GM19351 (cell line): ENCODE data around the gene KCNAB3.
A peak's percentile ranks its signal among the peaks of the same experiment; 100 is the strongest.
"Not testable (repeated sequence)": the region's sequence is repeated elsewhere in the genome, so short reads cannot be mapped to it uniquely, and the experiment has no call there.

Source experiments
- ATAC-seq: cut with Tn5 transposase; IDR thresholded peaks from one replicate; pipeline ENCODE4 v1.9.1; 2021; ENCODE audit warnings: mild to moderate bottlenecking, moderate library complexity; ENCODE audit not compliant: unreplicated experiment

Gene KCNAB3

GRCh38 chr17:7929158-7930023 lies at the start of gene KCNAB3:
KCNAB3 (minus strand) TSS chr17:7929856; CDS start chr17:7929435, 421 bp downstream.
- ATAC-seq, result no peak

DNA sequence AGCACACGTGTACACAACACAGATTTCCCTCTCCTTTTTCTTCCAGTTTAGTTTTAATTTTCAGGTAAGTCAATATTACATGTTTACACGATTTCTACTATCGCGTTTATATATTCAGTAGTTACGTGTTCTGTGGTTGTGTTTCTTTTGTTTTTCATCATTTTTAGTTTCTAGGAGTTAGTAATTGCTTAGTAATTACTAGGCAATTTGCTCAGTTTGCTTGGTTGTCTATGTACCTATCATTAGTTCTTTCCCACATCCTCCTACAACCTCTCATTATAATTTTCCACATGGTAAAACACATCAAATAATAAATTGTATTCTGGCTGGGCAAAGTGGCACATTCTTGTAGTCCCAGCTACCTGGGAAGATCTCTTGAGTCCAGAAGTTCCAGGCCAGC lies 48.1 kb upstream of the KCNAB3 start:
- ATAC-seq, result no peak

DNA sequence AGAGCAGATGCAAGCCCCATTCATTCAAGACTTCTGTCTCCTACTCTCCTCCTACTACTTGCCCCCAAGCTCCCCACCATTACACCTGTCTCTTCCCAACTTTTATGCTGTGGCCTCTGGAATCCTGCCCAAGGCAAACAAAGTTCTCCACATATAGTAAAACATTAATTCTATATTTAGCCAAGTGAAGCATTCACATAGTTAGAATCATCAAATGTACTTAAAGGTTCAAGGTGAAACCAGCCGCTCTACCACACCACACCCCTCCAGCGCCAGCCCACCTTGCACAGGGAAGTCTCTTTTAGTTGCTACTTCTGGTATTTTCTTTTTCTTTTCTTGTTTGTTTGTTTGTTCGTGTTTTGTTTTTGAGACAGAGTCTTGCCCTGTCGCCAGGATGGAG lies 47.4 kb upstream of the KCNAB3 start:
- no peak for ATAC-seq

DNA sequence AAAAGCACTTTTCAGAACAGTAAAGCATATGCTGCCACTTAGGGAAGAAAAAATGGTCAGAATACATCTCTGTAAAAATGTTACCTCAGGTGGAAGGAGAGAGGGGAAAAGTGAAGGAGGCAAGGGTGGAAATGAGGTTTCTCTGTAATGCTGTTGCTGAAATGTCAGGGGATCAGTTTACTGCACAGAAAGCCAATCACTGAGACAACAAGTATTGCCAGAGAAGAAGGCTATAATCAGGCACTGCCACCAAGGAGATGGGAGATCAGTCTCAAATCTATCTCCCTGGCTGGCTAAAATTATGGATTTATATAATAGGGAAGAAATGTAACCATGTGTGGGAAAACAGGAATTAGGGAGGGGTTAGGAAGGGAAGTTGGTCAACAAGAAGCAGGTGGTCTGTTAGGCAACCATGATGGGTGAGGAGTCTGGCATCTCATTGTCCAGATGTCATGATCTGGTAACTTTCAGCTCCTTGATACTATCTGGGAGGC lies 45.0 kb upstream of the KCNAB3 start:
- no peak for ATAC-seq

DNA sequence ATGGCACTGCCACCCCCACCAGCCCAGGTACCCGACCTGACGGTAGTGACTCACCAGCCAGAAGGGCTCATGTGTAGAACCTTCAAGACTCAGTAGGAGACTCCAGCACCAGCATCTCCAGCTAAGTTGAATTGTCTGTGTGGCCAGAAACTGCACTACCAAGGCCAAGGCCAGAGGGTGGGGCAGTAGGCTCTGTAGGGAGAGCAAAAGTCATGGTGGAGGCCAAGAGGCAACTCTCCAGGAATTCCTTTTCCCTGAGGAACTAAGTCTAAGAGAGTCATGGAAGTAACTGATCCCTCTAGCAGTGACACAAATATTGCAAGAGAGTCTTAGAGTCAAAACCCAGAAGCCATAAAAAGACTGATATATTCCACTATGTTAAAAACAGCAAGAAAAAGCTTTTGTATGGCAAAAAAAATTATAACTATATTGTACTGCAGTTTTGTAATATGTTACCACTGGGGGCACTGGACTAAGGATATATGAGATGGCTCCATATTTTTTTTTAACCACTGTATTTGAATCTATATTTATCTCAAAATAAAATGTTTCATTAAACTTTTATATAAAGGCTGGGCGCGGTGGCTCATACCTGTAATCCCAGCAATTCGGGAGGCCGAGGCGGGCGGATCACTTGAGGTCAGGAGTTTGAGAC lies 42.6 kb upstream of the KCNAB3 start:
- ATAC-seq, result no peak

GRCh38 chr17:7971651-7972050 lies 42.0 kb upstream of the KCNAB3 start:
- ATAC-seq, result no peak

GRCh38 chr17:7969433-7969832 lies 39.8 kb upstream of the KCNAB3 start:
- ATAC-seq, result no peak

DNA sequence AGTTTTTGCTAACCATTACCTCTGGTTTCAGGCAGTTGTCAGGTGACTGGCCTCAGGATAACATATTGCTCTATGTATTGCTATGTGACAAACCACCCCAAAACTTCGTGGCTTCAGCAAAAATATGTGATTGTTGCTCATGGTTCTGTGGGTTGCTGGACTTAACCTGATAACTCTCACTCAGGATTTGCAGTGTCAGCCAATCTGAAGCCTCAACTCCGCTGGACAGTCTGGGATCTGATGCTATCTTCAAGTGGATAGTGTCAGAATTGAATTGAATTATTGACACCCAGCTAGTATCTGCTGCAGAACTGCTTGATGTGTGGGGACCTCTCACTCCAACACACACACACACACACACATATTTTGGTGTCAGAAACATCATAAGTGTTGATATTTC lies 38.1 kb upstream of the KCNAB3 start:
- ATAC-seq, result no peak

GRCh38 chr17:7961421-7961820 lies 31.8 kb upstream of the KCNAB3 start:
- ATAC-seq, result no peak

DNA sequence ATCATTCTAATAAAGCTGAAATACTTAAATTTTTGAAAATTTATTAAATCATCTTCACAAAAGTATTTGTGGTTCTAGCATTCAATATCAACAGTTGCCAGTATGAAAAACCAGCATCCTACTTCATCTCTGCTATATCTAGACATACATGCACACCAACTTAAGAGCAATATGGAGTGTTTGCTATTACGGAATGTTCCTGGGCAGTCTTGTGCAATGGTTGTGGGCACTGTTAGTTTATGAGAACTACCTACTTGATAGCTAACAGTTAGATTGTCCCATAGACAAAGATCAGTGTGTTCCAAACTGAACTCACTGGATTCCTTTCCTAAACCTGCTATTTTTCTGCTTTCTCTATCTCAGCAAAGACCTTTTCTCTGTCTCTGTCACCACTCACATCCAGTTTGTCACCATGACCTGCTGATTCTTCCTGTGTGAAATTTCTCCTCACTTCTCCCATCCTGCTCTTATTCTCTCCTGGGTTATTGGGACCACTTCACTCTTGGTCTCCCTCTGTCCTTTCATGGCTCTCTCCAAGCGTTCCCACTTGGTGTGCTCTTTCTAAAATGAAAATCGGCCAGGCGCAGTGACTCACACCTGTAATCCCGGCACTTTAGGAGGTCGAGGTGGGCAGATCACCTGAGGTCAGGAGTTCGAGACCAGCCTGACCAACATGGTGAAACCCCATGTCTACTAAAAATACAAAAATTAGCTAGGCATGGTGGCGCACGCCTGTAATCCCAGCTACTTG lies 30.0 kb upstream of the KCNAB3 start:
- no peak for ATAC-seq

- ATAC-seq, result no peak
Measured at GRCh38 chr17:7956228-7956965, 26.7 kb upstream of the KCNAB3 start.

GRCh38 chr17:7955414-7956227 lies 26.0 kb upstream of the KCNAB3 start:
- ATAC-seq, result no peak

DNA sequence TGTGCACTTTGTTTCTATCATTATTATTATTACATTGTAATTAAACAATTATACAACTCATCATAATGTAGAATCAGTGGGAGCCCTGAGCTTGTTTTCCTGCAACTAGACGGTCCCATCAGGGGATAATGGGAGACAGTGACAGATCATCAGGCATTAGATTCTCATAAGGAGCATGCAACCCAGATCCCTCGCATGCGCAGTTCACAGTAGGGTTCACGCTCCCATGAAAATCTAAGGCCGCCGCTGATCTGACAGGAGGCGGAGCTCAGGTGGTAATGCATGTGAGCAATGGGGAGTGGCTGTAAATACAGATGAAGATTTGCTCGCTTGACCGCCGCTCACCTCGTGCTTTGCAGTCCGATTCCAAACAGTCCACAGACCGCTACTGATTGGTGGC lies 23.6 kb upstream of the KCNAB3 start:
- not testable (repeated sequence) for ATAC-seq

GRCh38 chr17:7951143-7951792 lies 21.6 kb upstream of the KCNAB3 start:
- ATAC-seq, result peak; percentile 65

- no peak for ATAC-seq
Measured at GRCh38 chr17:7950578-7950977, 20.9 kb upstream of the KCNAB3 start.

GRCh38 chr17:7947651-7948050 lies 18.0 kb upstream of the KCNAB3 start:
- no peak for ATAC-seq

DNA sequence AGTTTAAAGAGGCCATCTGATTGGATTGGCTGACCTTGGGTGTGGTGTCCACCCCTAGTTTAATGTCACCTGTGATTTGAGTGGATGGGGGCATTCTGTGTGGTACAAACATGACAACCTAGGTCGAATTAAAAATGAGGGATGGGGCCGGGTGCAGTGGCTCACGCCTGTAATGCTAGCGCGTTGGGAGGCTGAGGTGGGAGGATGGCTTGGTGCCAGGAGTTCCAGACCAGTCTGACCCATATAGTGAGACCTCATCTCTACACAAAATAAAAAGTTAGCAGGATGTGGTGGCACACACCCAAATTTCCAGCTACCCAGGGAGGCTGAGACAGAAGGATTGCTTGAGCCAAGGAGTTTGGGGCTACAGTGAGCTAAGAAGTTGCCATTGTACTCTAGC lies 16.8 kb upstream of the KCNAB3 start:
- ATAC-seq, result no peak

DNA sequence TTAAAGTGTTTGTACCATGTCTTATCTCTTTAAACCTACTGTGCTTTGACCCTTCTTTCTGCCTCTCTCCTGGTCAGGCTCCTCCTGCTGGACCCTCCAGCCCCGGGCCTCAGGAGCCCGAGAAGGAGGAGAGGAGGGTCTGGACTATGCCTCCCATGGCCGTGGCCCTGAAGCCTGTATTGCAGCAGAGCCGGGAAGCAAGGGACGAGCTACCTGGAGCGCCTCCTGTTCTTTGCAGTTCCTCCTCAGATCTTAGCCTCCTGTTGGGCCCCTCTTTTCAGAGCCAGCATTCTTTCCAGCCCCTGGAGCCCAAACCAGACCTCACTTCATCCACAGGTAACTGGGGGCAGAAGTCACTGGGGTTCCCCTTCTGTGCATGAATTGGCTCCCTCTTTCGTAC lies 16.0 kb upstream of the KCNAB3 start:
- ATAC-seq, result no peak

GRCh38 chr17:7944326-7944725 lies 14.7 kb upstream of the KCNAB3 start:
- ATAC-seq, result no peak
